Spleen (tissue), 11 donors: ENCODE results near the gene CNTNAP2. TPM values are rescaled to one million over a fixed set of nuclear protein-coding genes. Genes with fewer than 3 reads are reported as not detected.

Experiments
- DNase-seq: peaks from one replicate; pipeline ENCODE4 v3.0.0-alpha.2; 2020
- H3K27ac ChIP-seq, 8 donors: fragments of 200-600 bp; sonication (generic) in 7 of 8; 1 replicate in 4 of 8; 2 replicates in 4 of 8; pipeline versions ENCODE4 v1.5.0 to v1.8.0; 2016 to 2021; ENCODE audit warnings: inconsistent platforms in 4 of 8, mild to moderate bottlenecking in 4 of 8, moderate library complexity in 1 of 8
- H3K27me3 ChIP-seq, 7 donors: fragments of 200-600 bp; sonication (generic) in 6 of 7; replicated peaks in 1 of 7; 1 replicate in 4 of 7; 2 replicates in 3 of 7; pipeline versions ENCODE4 v1.5.0 to v1.8.0; 2016 to 2021; ENCODE audit warnings: inconsistent platforms in 3 of 7, mild to moderate bottlenecking in 1 of 7
- H3K36me3 ChIP-seq, 6 donors: fragments of 200-600 bp; sonication (generic) in 5 of 6; 1 replicate in 4 of 6; 2 replicates in 2 of 6; pipeline versions ENCODE4 v1.5.0 to v1.8.0; 2016 to 2021; ENCODE audit warnings: inconsistent platforms in 2 of 6
- H3K4me1 ChIP-seq, 6 donors: fragments of 200-600 bp; sonication (generic) in 5 of 6; 1 replicate in 3 of 6; 2 replicates in 3 of 6; pipeline versions ENCODE4 v1.5.0 to v1.8.0; 2016 to 2021; ENCODE audit warnings: inconsistent platforms in 3 of 6
- H3K4me3 ChIP-seq, 8 donors: fragments of 200-600 bp; sonication (generic) in 7 of 8; 1 replicate in 4 of 8; 2 replicates in 4 of 8; pipeline versions ENCODE4 v1.5.0 to v1.8.0; 2016 to 2021; ENCODE audit warnings: inconsistent platforms in 4 of 8, mild to moderate bottlenecking in 4 of 8, moderate library complexity in 2 of 8
- H3K9me3 ChIP-seq, 8 donors: fragments of 200-600 bp; sonication (generic) in 7 of 8; 1 replicate in 4 of 8; 2 replicates in 4 of 8; pipeline versions ENCODE4 v1.5.0 to v1.8.0; 2016 to 2021; ENCODE audit warnings: inconsistent platforms in 4 of 8
- CTCF ChIP-seq, 11 experiments: fragments of 200-600 bp in 7 of 11; fragments of 450-650 bp in 4 of 11; sonication (generic) in 4 of 11; IDR thresholded peaks in 8 of 11; conservative IDR thresholded peaks in 3 of 11; 1 replicate in 7 of 11; 2 replicates in 4 of 11; pipeline versions ENCODE4 v1.4.0 to v1.8.0; 2016 to 2021; ENCODE audit warnings: antibody characterized with exemption in 11 of 11, inconsistent platforms in 4 of 11, mild to moderate bottlenecking in 1 of 11
- POLR2A ChIP-seq, 3 donors: fragments of 450-650 bp; IDR thresholded peaks; one replicate each; pipeline ENCODE4 v1.5.1; 2017; ENCODE audit warnings: antibody characterized with exemption in 3 of 3, mild to moderate bottlenecking in 1 of 3
- POLR2AphosphoS5 ChIP-seq, 3 donors: sonication (generic); formaldehyde crosslinking; IDR thresholded peaks; one replicate each; pipeline ENCODE4 v1.5.1; 2017; ENCODE audit warnings: antibody characterized with exemption in 3 of 3
- WGBS, 5 donors: extraction: QIAGEN DNeasy Blood & Tissue Kit in 3 of 5; methylation state at CpG; one replicate each; pipeline versions ENCODE4 v1.1.5 to v1.1.7; 2013 to 2018; 5-methylcytosine and 5-hydroxymethylcytosine counted together
- intact Hi-C: fragments of 100-400 bp; cut with DNase I; formaldehyde crosslinking; loops from one replicate; pipeline ENCODE4 v1.15.0; 2023; ENCODE audit warnings: low total_unique reads
- polyA plus RNA-seq, 3 donors: library from polyadenylated mRNA; stranded (reverse); fragments of 200-250 nt; gene quantifications; one replicate each; pipeline ENCODE4 v1.2.1, GENCODE V29; 2013
- total RNA-seq, 7 donors: library from RNA; depleted of rRNA in 3 of 7; stranded (reverse); fragments of >200 nt in 3 of 7; fragmentation: NEBNext Ultra II Directional in 4 of 7; extraction: Animal tissue kit (Norgen Biotek cat#: 25700) in 4 of 7; gene quantifications; one replicate each; pipeline versions ENCODE4 v1.1.0 to v1.2.1, GENCODE V29; 2016 to 2021
- donor health status: healthy with polysubstance abuse.
- donor health status: DM: no; HTN: no; CAD: no; lungs with moderate emphysema.
- donor health status: DM: no; HTN: no; CAD: no.
- donor health status: Bipolar disorder and iron deficiency.
- donor health status: healthy.
- donor health status: DM: no; HTN: no; CAD: no.
- donor health status: DM: yes; HTN: yes; CAD: no.

The CNTNAP2 gene
- total and polyA plus RNA-seq, 10 donors: 0.13 to 2.0 (median 0.82) TPM

DNA sequence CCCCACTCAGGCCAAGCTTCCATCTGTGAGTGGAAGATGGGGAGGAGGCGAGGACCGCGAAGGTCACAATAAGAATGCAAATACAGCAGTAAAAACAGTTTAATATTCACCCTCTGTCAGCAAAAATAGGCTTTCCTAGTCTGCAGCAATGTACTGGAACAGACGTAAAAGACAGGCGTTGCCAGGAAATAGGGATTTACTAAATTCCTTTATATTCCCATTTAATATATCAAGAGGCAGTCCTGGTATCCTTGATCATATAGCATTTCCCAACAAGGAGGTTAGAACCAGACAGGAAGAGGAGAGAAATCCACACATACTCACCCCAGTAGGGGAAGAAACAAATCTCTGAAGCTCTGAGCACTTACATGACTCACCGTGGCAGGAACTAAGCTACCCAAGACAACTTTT is 1419.1 kb downstream of the CNTNAP2 start:
- H3K36me3 ChIP-seq: no peaks in the 10 kb centered on the region
- intact Hi-C loops: no loop called here
- peaks cover 0 to 6% (median 0%) of the 10 kb centered on the region in 8 donors for H3K9me3 ChIP-seq
- H3K27me3 ChIP-seq: no peaks in the 10 kb centered on the region
- no peaks in the 10 kb centered on the region for H3K4me1 ChIP-seq
- H3K27ac ChIP-seq: peak overlapping the region in 1 of 8 donors; percentile 32
- no peak for TF ChIP-seq CTCF (IDR thresholded peaks at IDR 0.05 in 8 of 11, conservative IDR thresholded peaks at IDR 0.05 in 3 of 11)
- no peak for DNase-seq
- no peak overlapping the region for H3K4me3 ChIP-seq
- WGBS, 5 donors: 67 to 86% (median 82%) methylated on average over 6 of the region's 6 CpGs

DNA sequence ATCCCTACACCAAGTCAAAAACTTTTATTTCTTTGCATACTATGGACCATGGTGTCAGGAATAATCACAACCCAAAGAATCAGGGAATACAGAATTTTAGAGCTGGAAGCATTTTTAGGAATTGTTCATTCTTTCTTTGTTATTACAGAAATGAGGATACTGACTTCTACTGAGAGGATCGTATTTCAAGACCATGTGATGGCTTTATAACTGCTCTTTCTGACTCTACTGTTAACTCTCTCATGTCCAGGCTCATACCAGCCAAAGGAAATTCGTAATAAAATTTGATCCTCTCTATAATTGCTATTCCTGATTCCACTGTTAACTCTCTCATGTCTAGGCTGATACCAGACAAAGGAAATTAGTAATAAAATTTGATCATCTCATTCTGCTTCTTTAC is 1423.1 kb downstream of the CNTNAP2 start:
- Histone ChIP-seq H3K27ac (no peak overlapping the region), H3K4me3 (no peak overlapping the region), H3K27me3 (no peaks in the 10 kb centered on the region), H3K36me3 (no peaks in the 10 kb centered on the region), H3K9me3 (peaks cover 0 to 30% (median 16%) of the 10 kb centered on the region in 8 donors), H3K4me1 (no peaks in the 10 kb centered on the region)
- TF ChIP-seq CTCF (IDR thresholded peaks at IDR 0.05 in 8 of 11, conservative IDR thresholded peaks at IDR 0.05 in 3 of 11): no peak
- TF ChIP-seq POLR2AphosphoS5 (IDR thresholded peaks at IDR 0.05): no peak
- no peak for TF ChIP-seq POLR2A (IDR thresholded peaks at IDR 0.05)
- no peak for DNase-seq
- 37 to 50% (median 44%) methylated on average over 2 of the region's 2 CpGs for WGBS, 5 donors
- intact Hi-C loops: no loop called here

- H3K4me3 ChIP-seq: no peak overlapping the region
- H3K36me3 ChIP-seq: no peaks in the 10 kb centered on the region
- H3K9me3 ChIP-seq: peaks cover 0 to 31% (median 14%) of the 10 kb centered on the region in 8 donors
- intact Hi-C loops: no loop called here
- no peak for DNase-seq
- WGBS, 5 donors: 82 to 92% (median 88%) methylated on average over 6 of the region's 6 CpGs
- H3K4me1 ChIP-seq: no peaks in the 10 kb centered on the region
- H3K27me3 ChIP-seq: no peaks in the 10 kb centered on the region
- no peak overlapping the region for H3K27ac ChIP-seq
- no peak for TF ChIP-seq CTCF (IDR thresholded peaks at IDR 0.05 in 8 of 11, conservative IDR thresholded peaks at IDR 0.05 in 3 of 11)
- TF ChIP-seq POLR2AphosphoS5 (IDR thresholded peaks at IDR 0.05): no peak
- no peak for TF ChIP-seq POLR2A (IDR thresholded peaks at IDR 0.05)
Observed at GRCh38 chr7:147540743-147541142, 1424.1 kb downstream of the CNTNAP2 start.

- Histone ChIP-seq H3K9me3 (peaks cover 0 to 33% (median 14%) of the 10 kb centered on the region in 8 donors), H3K27me3 (no peaks in the 10 kb centered on the region), H3K4me1 (no peaks in the 10 kb centered on the region), H3K27ac (no peak overlapping the region), H3K4me3 (no peak overlapping the region), H3K36me3 (no peaks in the 10 kb centered on the region)
- no peak for DNase-seq
- 56 to 78% (median 74%) methylated on average over 4 of the region's 4 CpGs for WGBS, 5 donors
- no peak for TF ChIP-seq POLR2AphosphoS5 (IDR thresholded peaks at IDR 0.05)
- no peak for TF ChIP-seq CTCF (IDR thresholded peaks at IDR 0.05 in 8 of 11, conservative IDR thresholded peaks at IDR 0.05 in 3 of 11)
- intact Hi-C loops: no loop called here
Observed at GRCh38 chr7:147541261-147541660, 1424.7 kb downstream of the CNTNAP2 start.
